Keratinocyte (primary cell): ENCODE results near the gene NPAS3. TPM values are rescaled to one million over a fixed set of nuclear protein-coding genes. Genes with fewer than 3 reads are reported as not detected.
A peak's percentile ranks its signal among the peaks of the same experiment; 100 is the strongest.

ENCODE experiments used
- DNase-seq: peaks from one replicate; pipeline ENCODE4 v3.0.0-alpha.2; 2011; ENCODE audit warnings: low read depth, missing footprints, low spot score
- FAIRE-seq: peaks from 2 replicates; lab custom pipeline; 2011; peaks lifted over from hg19 to GRCh38; lab: Jason Lieb, UNC
- H2AFZ ChIP-seq: 2 replicates; pipeline ENCODE4 v1.6.0; 2012; ENCODE audit warnings: low read length, control low read depth, inconsistent platforms; ENCODE audit not compliant: control insufficient read depth
- H3K27ac ChIP-seq: 2 replicates; pipeline ENCODE4 v1.5.1; 2011; ENCODE audit warnings: low read length; ENCODE audit not compliant: control insufficient read depth, insufficient read depth
- H3K27me3 ChIP-seq: 3 replicates; pipeline ENCODE4 v1.6.0; 2011; ENCODE audit warnings: low read length; ENCODE audit not compliant: control insufficient read depth, insufficient read depth; ENCODE audit errors: extremely low read depth
- H3K36me3 ChIP-seq, 2 experiments: 2 replicates in 1 of 2; 3 replicates in 1 of 2; pipeline ENCODE4 v1.5.1; 2011; ENCODE audit warnings: low read length in 2 of 2, mild to moderate bottlenecking in 1 of 2; ENCODE audit not compliant: control insufficient read depth in 2 of 2, insufficient read depth in 2 of 2; ENCODE audit errors: extremely low read depth in 1 of 2
- H3K4me1 ChIP-seq: 3 replicates; pipeline ENCODE4 v1.5.1; 2011; ENCODE audit warnings: low read length; ENCODE audit not compliant: control insufficient read depth, insufficient read depth; ENCODE audit errors: extremely low read depth
- H3K4me2 ChIP-seq: 3 replicates; pipeline ENCODE4 v1.6.0; 2011; ENCODE audit warnings: low read depth, low read length; ENCODE audit not compliant: control insufficient read depth, insufficient read depth; ENCODE audit errors: extremely low read depth
- H3K4me3 ChIP-seq, 3 experiments: fragments of 200-600 bp in 1 of 3; sonication (generic) in 1 of 3; 2 replicates in 2 of 3; 3 replicates in 1 of 3; pipeline ENCODE4 v1.5.1; 2011 to 2016; ENCODE audit warnings: low read length in 3 of 3, mild to moderate bottlenecking in 3 of 3, control low read depth in 2 of 3, inconsistent platforms in 1 of 3, low read depth in 1 of 3, mixed read lengths in 1 of 3, mixed run types in 1 of 3, moderate library complexity in 1 of 3; ENCODE audit not compliant: control insufficient read depth in 2 of 3, insufficient read depth in 2 of 3; ENCODE audit errors: extremely low read depth in 1 of 3
- H3K79me2 ChIP-seq: 2 replicates; pipeline ENCODE4 v1.6.0; 2012; ENCODE audit warnings: low read length; ENCODE audit not compliant: control insufficient read depth, insufficient read depth
- H3K9ac ChIP-seq: 3 replicates; pipeline ENCODE4 v1.6.0; 2011; ENCODE audit warnings: low read length; ENCODE audit not compliant: control insufficient read depth, insufficient read depth; ENCODE audit errors: extremely low read depth
- H3K9me1 ChIP-seq: 3 replicates; pipeline ENCODE4 v1.6.0; 2011; ENCODE audit warnings: low read length; ENCODE audit not compliant: control insufficient read depth, insufficient read depth; ENCODE audit errors: extremely low read depth
- H3K9me3 ChIP-seq: 2 replicates; pipeline ENCODE4 v1.5.1; 2012; ENCODE audit warnings: low read depth, low read length; ENCODE audit not compliant: control insufficient read depth
- H4K20me1 ChIP-seq: 3 replicates; pipeline ENCODE4 v1.6.0; 2011; ENCODE audit warnings: low read length; ENCODE audit not compliant: control insufficient read depth, insufficient read depth; ENCODE audit errors: extremely low read depth
- EZH2 ChIP-seq: IDR thresholded peaks from one replicate; pipeline ENCODE4 v1.6.1; 2012; ENCODE audit warnings: inconsistent platforms, mild to moderate bottlenecking, low read length, moderate library complexity
- dilution Hi-C: fragments of 300-500 bp; cut with MboI; formaldehyde crosslinking; loops from one replicate; pipeline ENCODE4 v1.7.0; 2020; ENCODE audit warnings: low sequenced_read_pairs; ENCODE audit not compliant: extremely low pct_ligation_motif_present
- polyA plus RNA-seq, 5 experiments: library from polyadenylated mRNA; depleted of rRNA in 3 of 5; stranded (reverse) in 3 of 5; stranded (forward) in 1 of 5; unstranded in 1 of 5; fragments of >200 nt; gene quantifications; 1 replicate in 1 of 5; 2 replicates in 3 of 5; 3 replicates in 1 of 5; pipeline versions ENCODE4 v1.2.1 to v1.2.3, GENCODE V29; 2011 to 2012; ENCODE audit warnings: missing spikeins in 2 of 5, low read depth in 1 of 5, low replicate concordance in 1 of 5
- TF ChIP-seq, protein P1 (sequence below), 3 experiments: IDR thresholded peaks in 1 of 3; conservative IDR thresholded peaks in 1 of 3; optimal IDR thresholded peaks in 1 of 3; 2 replicates in 2 of 3; 3 replicates in 1 of 3; pipeline versions ENCODE3 to v1.5.1; 2011; ENCODE audit warnings: low read length in 3 of 3, mild to moderate bottlenecking in 3 of 3, moderate library complexity in 2 of 3, control low read depth in 1 of 3, inconsistent platforms in 1 of 3; ENCODE audit not compliant: insufficient read depth in 2 of 3; ENCODE audit errors: extremely low read depth in 1 of 3

NPAS3 gene
- polyA plus RNA-seq, 1 donor (not counting 4 experiments of a cell fraction or from before 2014, with no cell fraction given): 0.07 TPM

- H3K4me1 ChIP-seq: no peaks in the 10 kb centered on the region
- dilution Hi-C loops: no loop called here
- no peak overlapping the region for H3K9ac ChIP-seq
- H3K27ac ChIP-seq: no peak overlapping the region
- H3K4me2 ChIP-seq: no peak overlapping the region
- no peak overlapping the region for H3K4me3 ChIP-seq
- H3K36me3 ChIP-seq: no peaks in the 10 kb centered on the region
- peaks cover 2% of the 10 kb centered on the region for H3K9me3 ChIP-seq
- H2AFZ ChIP-seq: no peak overlapping the region
- no peaks in the 10 kb centered on the region for H4K20me1 ChIP-seq
- no peaks in the 10 kb centered on the region for H3K27me3 ChIP-seq
- no peaks in the 10 kb centered on the region for H3K79me2 ChIP-seq
- FAIRE-seq: peak; percentile 43
- no peaks in the 10 kb centered on the region for H3K9me1 ChIP-seq
- no peak for TF ChIP-seq EZH2
- TF ChIP-seq, protein P1, sequence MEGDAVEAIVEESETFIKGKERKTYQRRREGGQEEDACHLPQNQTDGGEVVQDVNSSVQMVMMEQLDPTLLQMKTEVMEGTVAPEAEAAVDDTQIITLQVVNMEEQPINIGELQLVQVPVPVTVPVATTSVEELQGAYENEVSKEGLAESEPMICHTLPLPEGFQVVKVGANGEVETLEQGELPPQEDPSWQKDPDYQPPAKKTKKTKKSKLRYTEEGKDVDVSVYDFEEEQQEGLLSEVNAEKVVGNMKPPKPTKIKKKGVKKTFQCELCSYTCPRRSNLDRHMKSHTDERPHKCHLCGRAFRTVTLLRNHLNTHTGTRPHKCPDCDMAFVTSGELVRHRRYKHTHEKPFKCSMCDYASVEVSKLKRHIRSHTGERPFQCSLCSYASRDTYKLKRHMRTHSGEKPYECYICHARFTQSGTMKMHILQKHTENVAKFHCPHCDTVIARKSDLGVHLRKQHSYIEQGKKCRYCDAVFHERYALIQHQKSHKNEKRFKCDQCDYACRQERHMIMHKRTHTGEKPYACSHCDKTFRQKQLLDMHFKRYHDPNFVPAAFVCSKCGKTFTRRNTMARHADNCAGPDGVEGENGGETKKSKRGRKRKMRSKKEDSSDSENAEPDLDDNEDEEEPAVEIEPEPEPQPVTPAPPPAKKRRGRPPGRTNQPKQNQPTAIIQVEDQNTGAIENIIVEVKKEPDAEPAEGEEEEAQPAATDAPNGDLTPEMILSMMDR (optimal IDR thresholded peaks at IDR 0.05 in 1 of 3, IDR thresholded peaks at IDR 0.05 in 1 of 3, conservative IDR thresholded peaks at IDR 0.05 in 1 of 3; ENCODE audit: extremely low read depth in 1 of 3, insufficient read depth in 2 of 3, low read length in 3 of 3): peak in 1 of 3 experiments; percentile 14
- peak; percentile 13 for DNase-seq
These were observed 465.4 kb downstream of the NPAS3 start for GRCh38 chr14:33404054-33404453.

GRCh38 chr14:33404964-33405574 lies 466.4 kb downstream of the NPAS3 start:
- FAIRE-seq (no peak), DNase-seq (no peak)
- Histone ChIP-seq H3K9me3 (peaks cover 2% of the 10 kb centered on the region), H3K27ac (no peak overlapping the region), H3K27me3 (no peaks in the 10 kb centered on the region), H2AFZ (no peak overlapping the region), H3K4me1 (no peaks in the 10 kb centered on the region), H4K20me1 (no peaks in the 10 kb centered on the region), H3K79me2 (no peaks in the 10 kb centered on the region), H3K9me1 (no peaks in the 10 kb centered on the region), H3K9ac (no peak overlapping the region), H3K4me2 (no peak overlapping the region), H3K36me3 (no peaks in the 10 kb centered on the region), H3K4me3 (no peak overlapping the region)
- dilution Hi-C loops: no loop called here
- TF ChIP-seq EZH2: no peak
- TF ChIP-seq, protein P1 (optimal IDR thresholded peaks at IDR 0.05 in 1 of 3, IDR thresholded peaks at IDR 0.05 in 1 of 3, conservative IDR thresholded peaks at IDR 0.05 in 1 of 3; ENCODE audit: extremely low read depth in 1 of 3, insufficient read depth in 2 of 3, low read length in 3 of 3): no peak
